Measurements from ENCODE around the gene WDFY4. TPM values are rescaled to one million over a fixed set of nuclear protein-coding genes. Genes with fewer than 3 reads are reported as not detected.

WDFY4 gene
- total and polyA plus RNA-seq, 2 of the 4 experiments (the other 2 are of a cell fraction), result not detected

DNA sequence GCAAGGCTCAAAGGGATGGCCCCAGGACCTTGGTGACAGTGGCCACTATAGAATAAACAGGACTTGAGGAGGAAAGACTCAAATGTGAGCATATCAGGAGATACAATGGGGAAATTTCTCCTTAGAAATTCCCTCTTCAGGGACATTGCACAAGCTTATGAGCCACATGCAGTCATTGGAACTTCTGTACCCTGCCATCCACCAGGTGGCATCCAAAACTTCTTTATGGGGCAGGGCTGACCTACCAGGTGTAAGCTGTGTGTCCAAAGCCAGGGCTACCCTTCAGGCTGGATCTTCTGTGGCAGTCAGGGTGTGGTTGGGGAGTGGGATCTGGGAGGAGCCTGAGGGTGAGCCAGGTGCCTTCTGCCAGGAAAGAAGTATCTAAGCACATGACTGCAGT, 291.5 kb downstream of the WDFY4 start:
- ATAC-seq (ENCODE audit: low read depth), result peak; percentile 53
- H3K4ac ChIP-seq (ENCODE audit: low read depth, low read length), result no peak overlapping the region
- no peak overlapping the region for H3K18ac ChIP-seq (ENCODE audit: low read depth, low read length)
- H3K79me1 ChIP-seq (ENCODE audit: low read depth in 1 of 2, low read length in 2 of 2), result no peaks in the 10 kb centered on the region
- peaks cover 20% of the 10 kb centered on the region for H3K27me3 ChIP-seq (ENCODE audit: control insufficient read depth, insufficient read depth, low read length)
- H3K14ac ChIP-seq (replicated peaks; ENCODE audit: low read depth, low read length), result no peak overlapping the region
- no peaks in the 10 kb centered on the region for H4K20me1 ChIP-seq (ENCODE audit: insufficient read depth, low read length)
- H3K9me3 ChIP-seq (ENCODE audit: control insufficient read depth, insufficient read depth, low read length), result no peaks in the 10 kb centered on the region
- no peak overlapping the region for H2BK5ac ChIP-seq (ENCODE audit: low read depth, low read length, poor library complexity, severe bottlenecking)
- BruUV-seq (replicated peaks), result no TSS peak
- no peak overlapping the region for H4K91ac ChIP-seq (ENCODE audit: insufficient read depth, low read depth, low read length)
- H3K4me3 ChIP-seq (ENCODE audit: insufficient read depth, low read depth, low read length), result no peak overlapping the region
- ChIA-PET POLR2A (ENCODE audit: unreplicated experiment) (no interaction called here), CTCF (interaction anchor here (0.7 to 1.1 kb wide), 3 partner anchors 144 to 536 kb away, joined by 3 to 4 read pairs (median 3); no protein-coding TSS in a partner anchor)
- dilution Hi-C loops (cut with HindIII; ENCODE audit: low sequenced_read_pairs, unreplicated experiment), result no loop called here
- no peak overlapping the region for H4K5ac ChIP-seq (ENCODE audit: low read depth, low read length)
- no peak overlapping the region for H2BK120ac ChIP-seq (ENCODE audit: low read depth, low read length)
- no peaks in the 10 kb centered on the region for H3K36me3 ChIP-seq (ENCODE audit: control insufficient read depth, insufficient read depth, low read length)
- H2BK15ac ChIP-seq (ENCODE audit: low read depth, low read length), result no peak overlapping the region
- no peaks in the 10 kb centered on the region for H3K4me1 ChIP-seq (ENCODE audit: control insufficient read depth, insufficient read depth, low read length)
- H2AFZ ChIP-seq (replicated peaks; ENCODE audit: low read length, poor library complexity), result no peak overlapping the region
- no peak overlapping the region for H4K8ac ChIP-seq (ENCODE audit: low read depth in 2 of 2, low read length in 2 of 2)
- TF ChIP-seq POLR2A (IDR thresholded peaks at IDR 0.05; ENCODE audit: low read depth, low read length), result no peak
- no peak for TF ChIP-seq NFE2L2 (IDR thresholded peaks at IDR 0.05; ENCODE audit: low read depth, low read length)
- TF ChIP-seq RAD21 (IDR thresholded peaks at IDR 0.05; ENCODE audit: low read length), result peak; percentile 31
- TF ChIP-seq SMC3 (IDR thresholded peaks at IDR 0.05; ENCODE audit: low read depth, low read length), result peak; percentile 22; the same call in 1 of the 2 replicates
- TF ChIP-seq CTCF (conservative IDR thresholded peaks at IDR 0.05; ENCODE audit: low read depth, low read length), result 0 out of 2 replicates have a peak, but pooled peaks have one; percentile 17
- no peak for TF ChIP-seq FOS (IDR thresholded peaks at IDR 0.05; ENCODE audit: low read depth, low read length)
- TF ChIP-seq MXI1 (IDR thresholded peaks at IDR 0.05; ENCODE audit: borderline replicate concordance, low read depth, low read length), result no peak
- TF ChIP-seq, protein P1, sequence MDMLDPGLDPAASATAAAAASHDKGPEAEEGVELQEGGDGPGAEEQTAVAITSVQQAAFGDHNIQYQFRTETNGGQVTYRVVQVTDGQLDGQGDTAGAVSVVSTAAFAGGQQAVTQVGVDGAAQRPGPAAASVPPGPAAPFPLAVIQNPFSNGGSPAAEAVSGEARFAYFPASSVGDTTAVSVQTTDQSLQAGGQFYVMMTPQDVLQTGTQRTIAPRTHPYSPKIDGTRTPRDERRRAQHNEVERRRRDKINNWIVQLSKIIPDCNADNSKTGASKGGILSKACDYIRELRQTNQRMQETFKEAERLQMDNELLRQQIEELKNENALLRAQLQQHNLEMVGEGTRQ (IDR thresholded peaks at IDR 0.05; ENCODE audit: low read depth, low read length), result no peak
- TF ChIP-seq CEBPB (IDR thresholded peaks at IDR 0.05; ENCODE audit: low read depth, low read length), result no peak
- TF ChIP-seq MAZ (IDR thresholded peaks at IDR 0.05; ENCODE audit: borderline replicate concordance, low read depth, low read length), result no peak
- peak; percentile 4 for DNase-seq
- intact Hi-C loops (cut with micrococcal nuclease), result loop anchor here (10.0 kb wide), 1 partner anchor 311 kb away; no protein-coding TSS in a partner anchor
- in situ Hi-C loops (cut with MboI; ENCODE audit: low sequenced_read_pairs), result loop anchor here (5.0 kb wide), 1 partner anchor 536 kb away; no protein-coding TSS in a partner anchor
- no peaks in the 10 kb centered on the region for H3K9me1 ChIP-seq (ENCODE audit: insufficient read depth, low read length)
- H3K4me2 ChIP-seq (ENCODE audit: low read depth, low read length), result no peak overlapping the region
- H3K56ac ChIP-seq (ENCODE audit: extremely low read depth, insufficient read depth, low read length), result no peak overlapping the region
- no peak overlapping the region for H3K9ac ChIP-seq (ENCODE audit: low read depth, low read length)
- H2AK9ac ChIP-seq (replicated peaks; ENCODE audit: low read depth, low read length, poor library complexity), result no peak overlapping the region
- no peak overlapping the region for H2AK5ac ChIP-seq (ENCODE audit: low read depth, low read length)
- H2BK20ac ChIP-seq (ENCODE audit: low read depth, low read length), result no peak overlapping the region
- H3K27ac ChIP-seq (ENCODE audit: insufficient read depth, low read length), result no peak overlapping the region
- H3K23ac ChIP-seq (ENCODE audit: low read depth, low read length), result no peak overlapping the region

Measured in IMR-90 (cell line).